ENCODE data around the gene NOL11. TPM values are rescaled to one million over a fixed set of nuclear protein-coding genes. Genes with fewer than 3 reads are reported as not detected.

Gene NOL11
- polyA plus RNA-seq, 2 of the 4 experiments (the other 2 are of a cell fraction), result 79.6 to 118 TPM

GRCh38 chr17:67707442-67707841 lies 10.3 kb upstream of the NOL11 start:
- no peak for TF ChIP-seq ZC3H11A (IDR thresholded peaks at IDR 0.05)
- no peak for TF ChIP-seq CHD4 (IDR thresholded peaks at IDR 0.05; ENCODE audit: borderline replicate concordance)
- no peak for TF ChIP-seq BCL3 (IDR thresholded peaks at IDR 0.05)
- no peak for TF ChIP-seq HOXB5 (CRISPR knock-in tag; IDR thresholded peaks at IDR 0.05)
- TF ChIP-seq POLR2A (IDR thresholded peaks at IDR 0.05; ENCODE audit: low read length), result no peak
- TF ChIP-seq JUN (IDR thresholded peaks at IDR 0.05), result no peak
- TF ChIP-seq GATA3 (IDR thresholded peaks at IDR 0.05; ENCODE audit: borderline replicate concordance), result no peak
- no peak for TF ChIP-seq RFX5 (IDR thresholded peaks at IDR 0.05)
- CTCF ChIA-PET, result interaction anchor here (0.5 to 5.5 kb wide), 8 partner anchors 9 to 332 kb away, joined by 3 to 37 read pairs (median 4); partner anchors contain the start of gene NOL11
- no peaks in the 10 kb centered on the region for H3K4me1 ChIP-seq
- DNase-seq (ENCODE audit: low read depth in 1 of 2, low spot score in 1 of 2) (no peak), ATAC-seq (no peak), FAIRE-seq (no peak)
- POLR2A ChIA-PET, result interaction anchor here (2.4 kb wide), 1 partner anchor 10 kb away, joined by 8 read pairs; the partner anchor contains the start of gene NOL11
- H3K27ac ChIP-seq, result no peak overlapping the region
- 48% methylated on average over 2 of the region's 2 CpGs for WGBS (ENCODE audit: missing lambda C conversion rate)
- no peaks in the 10 kb centered on the region for H3K9me3 ChIP-seq
- no peak overlapping the region for H3K4me3 ChIP-seq
- no peak overlapping the region for H3K4me2 ChIP-seq

GRCh38 chr17:67708378-67708777 lies 9.4 kb upstream of the NOL11 start:
- FAIRE-seq (no peak), DNase-seq (ENCODE audit: low read depth in 1 of 2, low spot score in 1 of 2) (no peak), ATAC-seq (no peak)
- Histone ChIP-seq H3K27ac (no peak overlapping the region), H3K4me2 (no peak overlapping the region), H3K4me1 (no peaks in the 10 kb centered on the region), H3K9me3 (peaks cover 6% of the 10 kb centered on the region; the same call in 2 of the 3 replicates), H3K4me3 (no peak overlapping the region)
- no peak for TF ChIP-seq FOSB (CRISPR knock-in tag; IDR thresholded peaks at IDR 0.05)
- TF ChIP-seq CTCF (IDR thresholded peaks at IDR 0.05), result no peak
- no peak for TF ChIP-seq HOXB5 (CRISPR knock-in tag; IDR thresholded peaks at IDR 0.05)
- TF ChIP-seq RAD21 (conservative IDR thresholded peaks at IDR 0.05 in 1 of 2, IDR thresholded peaks at IDR 0.05 in 1 of 2), result no peak
- TF ChIP-seq EP300 (IDR thresholded peaks at IDR 0.05), result no peak
- TF ChIP-seq CBX2 (IDR thresholded peaks at IDR 0.05; ENCODE audit: borderline replicate concordance, low read depth), result no peak
- TF ChIP-seq HOXA7 (CRISPR knock-in tag; IDR thresholded peaks at IDR 0.05), result no peak
- no peak for TF ChIP-seq NR3C1 (IDR thresholded peaks at IDR 0.05)
- TF ChIP-seq PHF8 (IDR thresholded peaks at IDR 0.05; ENCODE audit: borderline replicate concordance, low read depth), result no peak
- TF ChIP-seq REST (IDR thresholded peaks at IDR 0.05), result no peak
- ChIA-PET CTCF (interaction anchor here (0.6 to 5.5 kb wide), 5 partner anchors 8 to 333 kb away, joined by 3 to 37 read pairs (median 3); partner anchors contain the start of gene NOL11), POLR2A (no interaction called here)
- WGBS (ENCODE audit: missing lambda C conversion rate), result 89% methylated on average over 3 of the region's 3 CpGs
